GM08714 (cell line): Measurements from ENCODE around the gene NGDN.

Experiments
- H3K4me3 ChIP-seq: fragments of 200-500 bp; sonication (Bioruptor generic); 2 replicates; pipeline ENCODE4 v1.5.1; 2014; ENCODE audit warnings: mild to moderate bottlenecking, low read length, inconsistent platforms
- ZNF274 ChIP-seq: IDR thresholded peaks from 2 replicates; pipeline ENCODE4 v1.6.1; 2012; ENCODE audit warnings: mild to moderate bottlenecking, low read depth, low read length

NGDN gene

DNA sequence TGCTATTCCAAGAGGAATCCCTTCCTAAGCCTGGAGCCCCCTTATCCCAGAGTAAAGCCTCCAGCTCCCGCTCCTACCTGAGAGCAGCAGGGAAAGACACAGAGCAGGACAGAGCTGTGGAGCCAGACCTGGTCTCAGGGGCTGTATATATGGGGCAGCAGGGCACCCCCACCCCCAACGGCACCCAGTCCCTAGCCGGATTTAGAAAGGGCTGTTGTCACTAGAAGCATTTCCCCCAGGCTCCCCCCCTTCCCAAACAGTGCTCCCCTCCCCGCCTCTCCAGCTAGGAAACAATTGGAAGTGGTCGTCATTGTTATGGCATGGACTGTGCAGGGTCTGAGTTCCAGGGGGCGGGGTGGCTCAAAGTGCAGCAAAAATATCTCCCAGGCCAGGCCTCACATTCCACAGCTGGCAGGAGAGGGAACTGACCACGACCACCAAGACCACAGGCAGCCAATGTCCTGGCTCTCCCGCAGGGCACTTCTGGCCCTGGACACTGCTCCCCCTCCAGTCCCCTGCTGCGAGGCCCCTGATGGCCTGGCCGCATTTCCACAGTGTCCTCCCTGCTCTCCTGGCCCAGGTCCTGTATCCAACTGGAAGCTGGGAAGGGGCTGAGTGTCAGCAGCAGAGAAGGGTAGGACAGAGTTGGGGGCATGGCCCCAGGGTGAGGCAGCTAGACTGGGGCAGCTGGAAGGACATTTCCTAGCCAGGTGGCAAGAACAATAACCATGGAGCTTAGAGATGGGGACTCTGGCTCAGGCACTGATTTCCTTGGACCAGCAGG lies 33.8 kb upstream of the NGDN start, which contains the start of gene MYH7:
MYH7 (minus strand) TSS at position 118 of the 784 bp plus-strand sequence. CDS start 1,928 bp downstream, outside the sequence.
- TF ChIP-seq ZNF274, result no peak
- no peak within 1 kb of the TSS for H3K4me3 ChIP-seq

DNA sequence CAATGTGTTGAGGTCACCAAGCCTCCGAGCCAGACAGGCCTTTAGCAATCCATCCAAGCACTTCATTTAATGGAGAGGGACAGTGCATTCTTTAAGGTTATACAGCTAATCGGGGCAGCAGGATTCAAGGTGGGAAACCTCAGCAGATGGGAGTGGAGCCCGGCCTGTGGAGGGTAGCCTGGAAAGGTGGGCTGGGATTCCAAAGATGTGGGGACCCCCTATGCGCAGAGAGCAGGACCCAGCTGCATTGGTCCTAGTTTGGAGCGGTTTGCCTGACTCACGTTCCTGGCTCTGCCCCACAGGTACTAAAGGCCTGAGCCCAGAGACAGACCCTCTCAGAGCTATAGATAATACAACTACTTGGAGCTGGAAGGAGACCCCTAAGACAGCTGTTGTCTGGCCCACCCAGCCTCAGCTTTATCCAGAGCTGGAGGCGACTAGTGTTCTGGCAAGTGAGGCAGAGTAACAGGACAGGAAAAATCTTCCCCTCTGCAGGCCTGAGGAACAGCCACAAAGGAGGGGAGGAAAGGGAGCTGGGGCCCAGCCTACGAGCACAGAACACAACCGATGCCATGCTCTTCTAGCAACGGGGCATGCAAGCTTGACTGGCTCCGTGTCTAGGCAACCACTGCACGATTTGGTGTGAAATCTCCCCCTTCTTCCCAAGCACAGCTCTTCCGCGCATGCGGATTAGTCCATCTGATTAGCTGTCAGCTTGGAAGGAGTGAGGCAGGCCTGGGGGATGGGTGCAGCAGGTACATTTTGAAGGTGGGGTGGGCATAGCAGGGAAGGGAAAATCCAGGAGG lies 33.0 kb upstream of the NGDN start:
- TF ChIP-seq ZNF274, result no peak
- H3K4me3 ChIP-seq, result no peak overlapping the region

DNA sequence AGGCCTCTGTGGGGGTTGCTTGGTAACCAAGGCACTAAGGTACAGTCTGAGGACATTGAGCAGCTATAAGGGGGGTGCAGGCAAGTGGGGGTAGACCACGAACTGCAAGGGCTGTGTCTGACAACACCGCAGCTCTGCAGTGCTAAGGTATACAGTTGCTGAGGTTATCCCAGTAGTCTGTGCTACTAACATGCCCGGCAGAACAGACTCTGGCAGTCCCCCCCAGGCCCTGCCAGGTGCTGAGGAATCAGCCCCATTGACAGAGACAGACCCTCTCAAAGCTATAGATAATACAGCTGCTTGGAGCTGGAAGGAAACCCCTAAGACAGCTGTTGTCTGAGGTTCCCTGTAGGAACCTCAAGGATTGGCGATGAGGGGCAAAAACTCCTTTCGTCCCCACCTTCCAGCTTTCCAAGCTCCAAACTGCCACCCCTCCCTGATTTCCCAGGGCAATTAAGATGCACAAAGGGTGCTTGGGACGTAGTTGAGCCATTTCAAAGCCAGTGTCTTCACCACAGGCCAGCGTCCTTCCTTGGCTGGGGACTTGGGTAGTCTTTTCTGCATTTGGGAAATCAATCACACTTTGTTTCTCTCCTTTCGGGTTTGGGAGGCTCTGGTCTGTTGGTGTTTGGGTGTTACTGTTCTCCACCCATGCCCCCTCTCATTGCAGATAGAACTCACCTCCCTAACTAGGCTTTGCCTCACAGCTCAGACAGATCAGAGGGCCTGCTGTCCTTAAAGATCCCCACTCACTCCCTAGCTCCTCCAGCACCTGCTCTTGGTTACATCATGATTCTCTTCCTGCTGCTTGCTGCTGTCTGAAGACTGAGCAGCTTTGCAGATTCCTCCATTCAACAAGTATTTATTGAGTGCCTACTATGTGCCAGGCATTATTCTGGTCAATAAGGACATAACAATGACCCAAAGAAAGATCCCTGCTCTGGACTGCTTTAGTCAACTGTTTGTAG lies 32.1 kb upstream of the NGDN start:
- H3K4me3 ChIP-seq, result no peak overlapping the region
- TF ChIP-seq ZNF274, result no peak

DNA sequence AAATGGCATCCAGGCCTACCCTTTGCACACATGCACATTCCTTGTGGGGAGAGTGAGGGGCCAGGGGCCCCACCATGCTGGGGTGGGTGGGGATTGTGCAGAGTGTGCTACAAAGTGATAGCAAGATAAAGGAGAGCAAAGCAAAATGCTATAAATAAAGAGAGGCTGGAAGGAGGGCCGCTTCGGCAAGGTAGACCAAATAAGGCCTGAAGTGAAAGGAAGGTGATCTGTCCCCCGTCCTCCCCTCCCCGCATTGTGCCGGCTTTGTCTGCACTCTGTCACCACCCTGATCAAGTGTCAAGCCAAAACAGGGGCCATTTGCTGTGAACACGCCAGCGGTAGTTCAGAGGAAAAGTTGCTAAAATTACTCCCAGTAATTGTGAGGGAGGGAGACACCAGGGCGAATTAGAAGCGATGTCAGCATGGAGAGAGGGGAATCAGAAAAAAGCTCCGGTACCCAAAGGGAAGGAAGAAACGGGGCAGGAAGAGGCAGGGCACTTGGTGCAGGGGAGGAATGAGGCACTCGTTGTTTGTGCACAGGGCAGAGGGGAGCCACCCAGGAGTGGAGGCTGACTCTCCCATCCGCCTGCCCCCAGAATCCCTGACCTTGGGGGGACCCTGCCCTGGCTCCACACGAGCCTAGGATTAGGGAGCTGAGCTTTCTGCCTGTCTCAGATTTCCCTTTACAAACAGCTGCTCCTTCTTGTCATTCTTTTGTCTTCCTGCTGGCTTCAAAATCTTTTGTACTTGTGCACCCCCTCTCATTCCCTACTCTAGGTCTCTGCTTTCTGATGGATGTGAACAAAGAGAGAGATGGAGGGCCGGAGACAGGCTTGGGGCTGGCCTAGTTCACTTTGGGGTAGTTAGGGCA lies 31.2 kb upstream of the NGDN start:
- TF ChIP-seq ZNF274, result no peak
- no peak overlapping the region for H3K4me3 ChIP-seq

DNA sequence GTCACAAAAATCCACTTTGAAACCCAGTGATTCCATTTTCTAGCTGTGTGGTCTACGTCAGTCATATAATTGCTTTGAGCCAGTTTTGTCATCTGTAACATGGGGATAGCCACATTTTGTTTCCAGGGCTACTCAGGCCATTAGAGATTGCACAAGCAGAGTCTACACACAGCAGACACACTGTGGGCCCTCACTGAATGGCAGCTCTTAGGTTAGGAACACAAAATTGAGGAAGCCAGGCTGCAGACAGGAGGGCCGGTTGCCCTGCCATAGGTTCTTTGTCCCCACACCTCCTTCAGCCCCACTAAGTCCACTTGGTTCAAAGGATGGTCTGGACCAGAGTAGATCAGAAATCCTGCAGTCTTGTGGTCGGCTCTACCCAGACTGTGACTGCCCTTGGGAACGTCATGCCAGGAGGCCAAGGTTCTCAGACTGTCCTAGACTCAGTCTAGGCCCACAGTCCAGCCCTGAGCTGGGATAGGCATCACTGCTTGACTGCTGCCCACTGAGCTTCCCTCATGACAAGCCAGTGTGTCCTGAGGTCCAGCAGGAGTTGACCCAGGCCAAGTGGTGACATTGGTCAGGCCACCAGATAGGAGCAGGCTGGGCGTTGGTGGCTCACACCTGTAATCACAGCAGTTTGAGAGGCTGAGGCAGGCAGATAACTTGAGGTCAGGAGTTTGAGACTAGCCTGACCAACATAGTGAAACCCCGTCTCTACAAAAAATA lies 30.2 kb upstream of the NGDN start:
- no peak for TF ChIP-seq ZNF274
- H3K4me3 ChIP-seq, result no peak overlapping the region

DNA sequence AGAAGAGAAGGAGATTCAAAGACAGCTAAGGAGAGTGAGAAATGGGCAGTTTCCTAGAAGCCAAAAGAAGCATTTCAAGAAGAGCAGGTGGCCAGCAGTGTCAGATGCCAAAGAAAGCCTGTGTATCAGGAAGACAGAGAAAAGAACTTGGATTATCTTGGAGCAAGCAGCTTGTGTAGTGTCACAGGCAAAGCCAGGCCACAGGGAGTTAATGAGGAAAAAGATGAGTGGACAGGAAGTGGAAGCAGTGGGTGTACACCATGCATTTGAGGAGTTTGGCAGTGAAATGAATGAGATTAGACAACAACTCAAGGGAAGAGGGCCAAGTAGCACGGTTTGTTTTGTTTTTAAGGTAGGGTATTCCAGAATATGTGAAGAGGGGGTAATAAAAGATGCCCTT lies 28.4 kb upstream of the NGDN start:
- TF ChIP-seq ZNF274, result no peak
- H3K4me3 ChIP-seq, result no peak overlapping the region

DNA sequence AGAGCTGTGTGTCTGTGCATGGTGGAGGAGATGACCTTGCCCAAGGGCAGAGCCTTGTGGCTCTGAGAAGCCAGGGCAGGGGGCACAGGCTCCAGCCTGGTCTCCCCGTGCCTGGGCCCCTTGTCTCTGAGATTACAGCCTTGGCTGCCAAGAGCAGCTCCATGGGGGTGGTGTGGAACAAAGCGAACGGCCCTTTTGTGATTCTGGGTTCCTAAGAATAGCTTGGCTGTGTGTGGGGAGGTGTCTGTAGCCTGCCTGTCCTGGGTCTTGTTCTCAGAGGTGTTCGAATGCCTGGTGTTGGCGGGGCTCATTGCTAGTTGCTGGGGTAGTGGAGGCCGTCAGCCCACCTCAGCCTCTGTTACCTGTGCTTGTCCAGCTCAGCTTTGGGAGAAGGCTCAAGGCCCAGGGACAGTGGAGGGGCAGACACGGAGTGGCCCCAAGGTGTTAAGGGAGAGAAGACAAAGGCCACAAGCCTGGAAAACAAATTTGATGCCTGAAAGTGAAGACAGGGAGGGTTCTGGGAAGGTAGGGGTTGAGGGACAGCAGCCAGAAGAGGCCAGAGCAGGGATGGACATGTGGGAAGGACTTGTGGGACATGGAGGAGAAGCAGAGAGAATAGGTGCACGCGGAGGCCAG lies 26.7 kb upstream of the NGDN start:
- no peak overlapping the region for H3K4me3 ChIP-seq
- TF ChIP-seq ZNF274, result no peak

DNA sequence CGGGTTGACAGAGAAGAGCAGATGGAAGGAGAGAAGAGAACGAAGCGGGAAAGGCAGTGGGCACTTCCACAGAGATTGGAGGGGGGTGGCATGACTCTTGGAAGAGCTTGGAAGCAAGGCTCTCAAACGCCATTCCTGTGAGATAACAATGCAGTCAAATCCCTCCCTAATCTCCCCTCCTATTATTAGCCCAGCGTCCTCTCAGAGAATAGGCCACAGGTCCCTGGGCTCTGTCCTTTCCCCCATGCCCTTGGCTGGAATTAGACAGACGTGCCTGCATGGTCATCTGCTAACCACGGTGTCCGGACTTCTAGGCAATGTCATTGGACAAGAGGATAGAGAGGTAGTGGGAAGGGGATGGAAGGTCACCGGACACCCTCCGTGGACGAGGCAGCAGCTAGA lies 26.1 kb upstream of the NGDN start:
- TF ChIP-seq ZNF274, result no peak
- H3K4me3 ChIP-seq, result no peak overlapping the region

DNA sequence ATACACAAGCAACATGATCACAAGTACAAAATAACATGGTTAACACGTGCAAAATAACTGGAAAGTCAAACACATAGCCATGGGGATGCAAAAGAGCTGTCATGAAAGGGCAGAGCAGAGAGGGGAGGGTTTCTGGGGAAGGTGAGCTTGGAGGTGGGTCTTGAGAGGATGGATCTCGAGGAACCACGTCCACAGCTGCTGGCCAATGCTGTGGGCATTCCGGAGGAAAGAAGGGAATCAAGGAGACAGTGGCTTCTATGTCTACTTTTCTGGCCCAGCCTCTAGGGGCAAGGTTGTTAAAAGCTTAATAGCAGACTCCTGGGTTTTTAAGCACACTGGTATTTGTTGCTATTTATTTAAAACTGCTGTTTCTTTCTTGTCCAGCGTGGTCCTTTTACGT lies 25.6 kb upstream of the NGDN start:
- H3K4me3 ChIP-seq, result no peak overlapping the region
- TF ChIP-seq ZNF274, result no peak

DNA sequence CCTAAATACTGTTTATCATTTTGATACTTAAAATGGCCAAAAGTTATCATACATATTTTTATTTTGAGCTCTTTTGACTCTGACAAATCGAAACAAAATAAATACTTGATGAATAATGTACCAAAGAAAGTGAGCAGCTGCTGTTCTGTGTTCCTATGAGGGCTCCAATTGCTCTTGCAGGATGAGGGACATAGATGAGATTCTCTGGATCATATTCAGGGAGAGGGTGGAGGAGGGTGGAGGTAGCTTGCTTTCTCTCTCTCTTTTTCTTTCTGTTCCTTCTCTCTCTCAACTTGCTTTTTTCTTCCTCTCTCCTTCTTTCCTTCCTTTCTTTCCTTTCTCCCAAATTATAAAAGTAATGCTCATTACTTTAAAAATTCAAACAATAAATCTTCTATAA lies 25.2 kb upstream of the NGDN start:
- TF ChIP-seq ZNF274, result no peak
- H3K4me3 ChIP-seq, result no peak overlapping the region

DNA sequence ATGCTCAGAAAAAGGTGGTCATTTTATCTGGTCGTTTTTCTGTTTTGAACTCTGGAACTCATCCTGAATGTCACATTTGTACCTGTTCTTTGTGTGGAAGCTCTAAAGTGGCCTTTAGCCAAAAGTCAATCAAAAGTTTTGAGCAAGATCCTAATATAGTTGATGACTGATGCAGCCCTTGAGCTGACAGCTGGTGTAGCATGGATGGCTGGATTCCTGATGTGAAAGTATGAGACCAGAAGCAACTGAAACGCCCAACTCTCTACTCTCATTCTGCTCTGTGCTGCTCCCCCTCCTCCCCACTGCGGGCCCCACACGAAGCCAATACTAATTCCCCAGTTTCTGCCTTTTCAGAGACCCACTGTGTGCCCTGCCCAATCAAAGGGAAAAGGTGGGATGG lies 23.7 kb upstream of the NGDN start:
- TF ChIP-seq ZNF274, result no peak
- no peak overlapping the region for H3K4me3 ChIP-seq

DNA sequence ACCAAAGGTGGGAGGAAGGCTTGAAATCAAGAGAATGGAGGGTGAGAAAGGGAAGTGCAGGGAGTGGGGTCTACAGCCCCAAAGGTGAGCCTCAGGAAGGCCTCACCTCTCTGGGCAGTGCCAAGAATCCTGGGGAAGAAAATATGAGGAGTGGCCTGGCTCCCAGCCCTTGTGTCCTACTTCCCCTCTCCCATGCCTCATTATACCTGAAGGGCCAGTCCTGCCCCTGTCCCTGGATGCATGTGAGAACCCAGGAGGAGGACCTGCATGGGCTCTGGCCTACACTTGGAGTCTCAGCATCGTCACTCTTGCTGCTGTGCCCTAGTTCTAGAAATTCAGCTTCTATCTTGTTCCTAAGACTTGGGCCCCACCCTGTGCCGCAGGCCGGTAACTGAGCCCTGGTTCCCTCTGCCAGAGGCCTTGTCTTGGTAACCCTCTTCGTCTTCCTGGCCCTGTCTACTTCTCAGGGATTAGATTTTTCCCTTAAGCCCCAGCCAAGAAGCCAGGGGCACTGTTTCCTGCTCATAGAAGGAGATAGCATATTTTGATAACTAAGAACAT lies 23.1 kb upstream of the NGDN start:
- no peak for TF ChIP-seq ZNF274
- no peak overlapping the region for H3K4me3 ChIP-seq
